Measurements from ENCODE around the gene PAPPA2.
"Not testable (repeated sequence)": the region's sequence is repeated elsewhere in the genome, so short reads cannot be mapped to it uniquely, and the experiment has no call there.

PAPPA2 gene

DNA sequence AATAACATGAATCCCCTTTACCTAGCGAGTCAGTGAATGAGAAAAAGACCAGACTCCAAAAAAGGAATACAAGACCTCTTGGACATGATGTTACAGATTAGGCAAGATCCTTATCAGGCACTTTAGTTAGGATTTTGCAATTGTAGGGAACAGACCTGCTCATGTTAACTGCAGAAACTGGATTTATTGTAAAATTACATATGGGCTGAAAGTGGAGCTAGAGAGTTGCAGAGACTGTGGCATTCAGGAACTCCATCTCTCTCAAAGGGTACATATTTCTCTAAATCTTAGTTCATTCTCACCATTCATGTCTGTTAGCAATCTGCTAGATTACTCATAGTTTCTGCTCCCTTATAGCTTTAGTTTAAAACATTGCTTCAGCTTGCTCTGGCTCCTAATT, 142.2 kb downstream of the PAPPA2 start:
- no peak for DNase-seq

DNA sequence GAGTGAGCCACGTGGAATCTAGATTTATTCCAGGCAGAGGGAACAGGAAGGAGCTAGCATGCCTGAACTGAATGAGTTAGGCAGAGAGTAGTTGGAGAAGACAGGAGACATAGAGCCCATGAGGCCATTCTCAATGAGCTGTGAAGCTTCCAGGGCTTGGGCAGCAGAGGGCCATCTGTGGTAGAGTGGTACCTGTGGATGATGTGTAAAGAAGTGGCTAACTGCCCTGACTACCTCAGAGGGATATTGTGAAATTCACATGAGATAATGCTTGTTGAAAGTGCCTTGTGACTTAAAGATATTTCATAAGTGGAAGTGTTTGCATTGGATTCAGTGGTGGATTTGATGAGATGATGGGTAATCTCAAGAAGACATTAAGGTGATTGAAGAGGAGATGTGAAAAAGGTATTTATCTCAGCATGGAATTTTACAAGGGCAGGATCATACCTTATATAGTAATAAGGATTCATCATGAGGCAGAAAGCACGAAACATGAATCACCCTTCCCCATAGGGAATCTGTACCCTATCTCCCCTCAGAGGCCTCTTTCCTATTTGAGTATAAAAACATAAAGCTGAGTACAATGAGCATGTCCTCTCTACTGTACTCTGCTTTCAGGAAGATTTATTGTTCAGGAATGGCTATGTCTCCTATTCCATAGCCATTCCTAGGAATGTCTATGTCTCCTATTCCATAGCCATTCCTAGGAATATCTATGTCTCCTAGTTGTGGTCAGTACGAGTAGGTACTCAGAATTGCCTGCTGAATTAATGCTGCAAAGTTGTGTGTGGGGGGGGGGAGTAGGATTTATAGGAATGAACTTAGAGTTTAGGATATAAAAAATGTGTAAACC, 146.8 kb downstream of the PAPPA2 start:
- no peak for DNase-seq

- no peak for DNase-seq
Measured at GRCh38 chr1:176612791-176613190, 149.8 kb downstream of the PAPPA2 start.

DNA sequence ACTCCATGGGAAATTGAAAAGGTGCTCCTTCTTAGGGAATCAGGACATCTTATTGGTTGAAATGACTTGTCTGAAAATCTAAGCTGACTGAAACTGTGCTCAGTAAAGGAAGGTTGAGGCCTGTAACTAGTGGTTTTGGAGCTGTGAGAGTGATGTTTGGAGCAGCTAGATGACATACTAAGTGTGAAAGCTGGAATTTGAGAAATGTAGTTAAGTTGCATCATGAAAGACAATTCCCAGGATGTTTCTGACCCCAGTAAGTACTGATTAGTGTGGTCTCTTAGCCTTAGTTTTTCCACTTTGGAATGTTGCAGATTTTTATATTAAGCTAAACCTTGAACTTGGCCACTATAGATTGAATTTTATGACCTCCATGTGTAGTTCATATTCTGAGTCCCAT, 154.9 kb downstream of the PAPPA2 start:
- no peak for DNase-seq

- DNase-seq: no peak
Measured at GRCh38 chr1:176619261-176619660, 156.3 kb downstream of the PAPPA2 start.

GRCh38 chr1:176625365-176625764, 162.4 kb downstream of the PAPPA2 start:
- DNase-seq: no peak

DNA sequence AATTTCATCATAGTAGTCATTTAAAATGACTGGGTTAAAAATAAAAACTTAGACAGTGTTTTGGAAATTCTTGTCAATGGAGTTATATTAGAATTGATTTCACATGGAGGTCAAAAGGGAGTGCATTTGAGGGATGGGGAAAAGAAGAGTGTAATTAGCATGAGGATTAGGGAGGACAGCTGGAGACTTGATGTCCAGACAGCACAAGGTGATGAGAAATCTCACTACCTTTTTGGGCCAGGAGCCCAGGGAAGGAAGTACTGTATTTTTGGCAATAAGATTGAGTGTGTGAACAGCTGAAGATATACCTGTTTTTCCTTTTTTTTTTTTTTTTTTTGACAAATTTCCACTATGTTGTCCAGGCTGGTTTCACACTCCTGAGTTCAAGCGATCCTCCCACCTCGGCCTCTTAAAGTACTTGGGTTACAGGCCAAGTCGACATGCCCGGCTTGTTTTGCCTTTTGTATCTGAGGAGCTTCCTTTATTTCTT, 163.6 kb downstream of the PAPPA2 start:
- no peak for DNase-seq

DNA sequence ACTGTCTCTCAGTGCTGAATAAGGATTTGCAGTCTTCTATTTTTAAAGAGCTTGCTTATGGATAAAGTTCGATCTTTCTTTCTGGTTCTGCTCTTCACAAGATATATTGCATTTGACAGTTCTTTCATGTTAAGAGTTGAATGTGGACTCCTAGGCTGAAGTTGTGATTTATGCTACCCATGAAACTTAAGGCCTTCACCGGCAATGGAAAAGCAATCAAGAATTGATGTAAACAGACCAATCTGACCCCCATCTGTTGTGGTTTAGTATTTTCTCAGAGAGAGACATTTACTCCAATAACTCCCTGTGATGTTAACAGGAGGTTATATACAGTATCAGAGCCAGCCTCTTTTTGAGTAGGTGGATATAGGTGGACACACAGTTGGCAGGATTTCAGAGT, 165.8 kb downstream of the PAPPA2 start:
- no peak for DNase-seq

DNA sequence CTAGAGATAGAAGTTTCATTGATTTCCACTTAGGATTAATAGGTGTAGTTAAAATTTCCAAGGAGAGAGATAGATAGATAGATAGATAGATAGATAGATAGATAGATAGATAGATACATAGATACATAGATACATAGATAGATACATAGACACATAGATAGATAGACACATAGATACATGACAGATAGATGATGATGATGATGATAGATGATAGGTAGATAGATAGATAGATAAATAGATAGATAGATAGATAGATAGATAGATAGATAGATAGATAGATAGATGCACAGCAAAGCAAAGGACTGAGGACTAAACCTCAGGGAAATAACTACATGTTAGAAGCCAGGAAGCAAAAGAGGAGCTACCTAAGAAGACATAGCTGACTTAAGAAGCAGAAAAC, 171.8 kb downstream of the PAPPA2 start:
- not testable (repeated sequence) for DNase-seq

GRCh38 chr1:176638713-176639526, 175.9 kb downstream of the PAPPA2 start:
- DNase-seq: no peak

- no peak for DNase-seq
Measured at GRCh38 chr1:176643536-176643935, 180.6 kb downstream of the PAPPA2 start.

- no peak for DNase-seq
Measured at GRCh38 chr1:176648556-176648955, 185.6 kb downstream of the PAPPA2 start.

DNA sequence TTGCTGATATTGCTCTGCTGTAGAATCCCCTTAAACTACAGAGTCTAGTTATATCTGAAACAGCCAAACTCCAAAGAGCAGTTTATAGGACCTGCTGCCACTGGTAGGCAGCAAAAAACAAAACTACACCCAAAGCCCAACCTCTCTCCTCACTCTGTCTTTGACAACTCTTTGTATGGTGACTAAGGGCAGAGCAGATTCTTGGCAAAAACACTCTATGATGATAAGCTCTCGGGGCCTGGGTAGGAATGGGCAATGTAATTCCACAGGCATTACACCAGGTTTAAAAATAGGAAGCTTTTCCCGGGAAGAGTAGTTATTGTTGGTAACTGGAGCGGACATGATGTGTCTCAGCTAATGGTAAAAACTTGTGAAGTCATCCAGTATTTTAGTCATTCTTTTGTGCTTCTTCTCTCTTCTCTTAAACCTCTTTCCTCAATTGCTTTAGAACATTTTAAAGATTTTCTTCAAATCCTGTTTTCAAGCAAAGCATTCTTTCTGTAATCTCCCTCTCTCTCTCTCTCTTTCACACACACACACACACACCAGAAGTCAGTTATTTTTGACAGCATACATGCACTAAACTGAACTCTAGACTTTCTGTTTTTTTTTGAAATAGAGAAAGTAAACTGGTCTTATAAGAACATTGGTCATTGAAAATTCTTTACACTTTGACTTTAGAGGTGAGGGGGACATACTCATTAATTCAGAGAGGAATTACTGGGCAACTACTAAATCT, 193.5 kb downstream of the PAPPA2 start:
- DNase-seq: no peak

- DNase-seq: no peak
Measured at GRCh38 chr1:176669782-176670181, 206.8 kb downstream of the PAPPA2 start.

DNA sequence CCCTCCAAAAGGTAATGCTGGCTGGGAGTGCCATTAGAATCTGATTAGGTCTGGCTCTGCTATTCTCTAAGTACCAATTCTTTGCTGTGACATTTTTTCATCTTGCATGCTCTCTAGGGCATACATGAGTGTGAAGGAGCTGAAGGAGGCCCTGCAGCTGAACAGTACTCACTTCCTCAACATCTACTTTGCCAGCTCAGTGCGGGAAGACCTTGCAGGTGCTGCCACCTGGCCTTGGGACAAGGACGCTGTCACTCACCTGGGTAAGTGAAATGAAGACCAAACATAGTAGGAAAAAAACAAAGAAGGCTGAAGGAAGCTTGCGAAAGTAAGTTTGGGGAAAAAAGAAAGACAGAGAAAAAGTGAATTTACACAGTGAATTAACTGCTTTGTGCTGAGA, 207.9 kb downstream of the PAPPA2 start:
- no peak for DNase-seq

- DNase-seq: no peak
Measured at GRCh38 chr1:176682830-176683535, 220.0 kb downstream of the PAPPA2 start.

- no peak for DNase-seq
Measured at GRCh38 chr1:176691251-176692228, 228.6 kb downstream of the PAPPA2 start.

GRCh38 chr1:176692431-176692830, 229.5 kb downstream of the PAPPA2 start:
- DNase-seq: no peak

DNA sequence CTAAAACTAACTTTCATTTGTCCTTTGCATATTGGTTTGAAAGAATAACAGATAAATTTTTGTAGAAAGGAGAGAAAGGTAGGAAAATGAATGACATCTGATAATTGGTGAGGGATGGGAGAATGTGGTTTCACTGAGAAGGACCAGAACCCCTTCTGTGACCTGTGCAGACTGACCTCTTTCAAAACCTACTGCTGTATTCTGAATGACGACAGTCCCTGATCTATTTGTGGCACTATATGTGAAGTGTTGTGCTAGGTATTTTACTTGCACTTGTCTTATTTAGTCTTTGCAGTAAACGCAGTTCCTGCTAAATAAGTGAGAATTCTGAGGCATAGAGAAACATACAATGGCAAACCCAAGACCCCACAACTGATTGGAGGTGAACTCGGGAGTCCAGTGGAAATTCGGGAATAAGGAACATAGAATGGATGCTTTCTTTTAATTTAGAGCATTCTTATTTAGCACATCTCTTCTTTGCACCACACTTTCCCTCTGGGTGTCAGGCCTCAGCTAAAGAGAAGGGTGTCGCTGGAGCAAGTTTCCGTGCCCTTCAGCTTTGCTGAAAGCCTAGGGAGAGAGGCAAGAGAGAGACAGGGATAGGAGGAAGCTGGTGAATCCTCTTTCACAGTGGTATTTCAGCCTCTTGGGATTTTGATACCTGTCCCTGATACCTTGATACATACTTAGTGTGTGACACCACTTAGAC, 230.2 kb downstream of the PAPPA2 start:
- DNase-seq: no peak

- DNase-seq: no peak
Measured at GRCh38 chr1:176693697-176694329, 230.8 kb downstream of the PAPPA2 start.

Measured in activated CD4-positive, alpha-beta T cell treated with anti-CD3 and anti-CD28 coated beads, Interleukin-2, amount 50 U/mL, for 1 hour (primary cell).